ENCODE results near the gene LACTBL1.

DNA sequence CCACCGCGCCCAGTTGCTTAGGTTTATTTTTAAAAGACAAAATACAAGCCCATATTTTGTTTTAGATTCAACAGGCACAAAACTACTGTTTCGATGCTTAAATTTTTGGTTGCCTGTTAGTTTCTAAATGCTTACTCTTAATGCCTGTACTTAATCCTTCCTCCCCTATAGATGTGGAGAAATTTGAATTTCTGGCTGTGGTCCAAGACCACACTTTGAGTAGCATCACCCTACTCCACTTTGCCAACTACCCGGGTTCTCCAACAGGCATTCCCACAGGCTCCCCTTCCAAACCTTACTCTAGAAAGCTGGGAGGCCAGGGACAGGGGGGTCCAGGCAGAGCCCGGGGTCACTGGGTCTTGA lies 20.0 kb downstream of the LACTBL1 start:
- TF ChIP-seq, protein P1, sequence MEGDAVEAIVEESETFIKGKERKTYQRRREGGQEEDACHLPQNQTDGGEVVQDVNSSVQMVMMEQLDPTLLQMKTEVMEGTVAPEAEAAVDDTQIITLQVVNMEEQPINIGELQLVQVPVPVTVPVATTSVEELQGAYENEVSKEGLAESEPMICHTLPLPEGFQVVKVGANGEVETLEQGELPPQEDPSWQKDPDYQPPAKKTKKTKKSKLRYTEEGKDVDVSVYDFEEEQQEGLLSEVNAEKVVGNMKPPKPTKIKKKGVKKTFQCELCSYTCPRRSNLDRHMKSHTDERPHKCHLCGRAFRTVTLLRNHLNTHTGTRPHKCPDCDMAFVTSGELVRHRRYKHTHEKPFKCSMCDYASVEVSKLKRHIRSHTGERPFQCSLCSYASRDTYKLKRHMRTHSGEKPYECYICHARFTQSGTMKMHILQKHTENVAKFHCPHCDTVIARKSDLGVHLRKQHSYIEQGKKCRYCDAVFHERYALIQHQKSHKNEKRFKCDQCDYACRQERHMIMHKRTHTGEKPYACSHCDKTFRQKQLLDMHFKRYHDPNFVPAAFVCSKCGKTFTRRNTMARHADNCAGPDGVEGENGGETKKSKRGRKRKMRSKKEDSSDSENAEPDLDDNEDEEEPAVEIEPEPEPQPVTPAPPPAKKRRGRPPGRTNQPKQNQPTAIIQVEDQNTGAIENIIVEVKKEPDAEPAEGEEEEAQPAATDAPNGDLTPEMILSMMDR (IDR thresholded peaks at IDR 0.05) = no peak
- TF ChIP-seq POLR2A (IDR thresholded peaks at IDR 0.05) = no peak

Measured in uterus (tissue), 2 donors.